ENCODE measurements around the gene OAF.
A peak's percentile ranks its signal among the peaks of the same experiment; 100 is the strongest.

The OAF gene

GRCh38 chr11:120169981-120170698 lies 40.7 kb upstream of the OAF start:
- no peak for TF ChIP-seq EGR1 (IDR thresholded peaks at IDR 0.05)
- TF ChIP-seq ZBTB7A (IDR thresholded peaks at IDR 0.05; ENCODE audit: low read depth): no peak
- TF ChIP-seq FOXM1 (IDR thresholded peaks at IDR 0.05; ENCODE audit: borderline replicate concordance, low read depth): no peak
- no peak for TF ChIP-seq RAD21 (IDR thresholded peaks at IDR 0.05; ENCODE audit: low read depth)
- TF ChIP-seq MAX (IDR thresholded peaks at IDR 0.05): no peak
- no peak for TF ChIP-seq EP300 (IDR thresholded peaks at IDR 0.05; ENCODE audit: borderline replicate concordance)
- no peak for TF ChIP-seq TCF12 (IDR thresholded peaks at IDR 0.05; ENCODE audit: low read depth)
- TF ChIP-seq NFIC (IDR thresholded peaks at IDR 0.05): no peak
- no peak for TF ChIP-seq YY1 (IDR thresholded peaks at IDR 0.05; ENCODE audit: low read depth)
- TF ChIP-seq, protein P1, sequence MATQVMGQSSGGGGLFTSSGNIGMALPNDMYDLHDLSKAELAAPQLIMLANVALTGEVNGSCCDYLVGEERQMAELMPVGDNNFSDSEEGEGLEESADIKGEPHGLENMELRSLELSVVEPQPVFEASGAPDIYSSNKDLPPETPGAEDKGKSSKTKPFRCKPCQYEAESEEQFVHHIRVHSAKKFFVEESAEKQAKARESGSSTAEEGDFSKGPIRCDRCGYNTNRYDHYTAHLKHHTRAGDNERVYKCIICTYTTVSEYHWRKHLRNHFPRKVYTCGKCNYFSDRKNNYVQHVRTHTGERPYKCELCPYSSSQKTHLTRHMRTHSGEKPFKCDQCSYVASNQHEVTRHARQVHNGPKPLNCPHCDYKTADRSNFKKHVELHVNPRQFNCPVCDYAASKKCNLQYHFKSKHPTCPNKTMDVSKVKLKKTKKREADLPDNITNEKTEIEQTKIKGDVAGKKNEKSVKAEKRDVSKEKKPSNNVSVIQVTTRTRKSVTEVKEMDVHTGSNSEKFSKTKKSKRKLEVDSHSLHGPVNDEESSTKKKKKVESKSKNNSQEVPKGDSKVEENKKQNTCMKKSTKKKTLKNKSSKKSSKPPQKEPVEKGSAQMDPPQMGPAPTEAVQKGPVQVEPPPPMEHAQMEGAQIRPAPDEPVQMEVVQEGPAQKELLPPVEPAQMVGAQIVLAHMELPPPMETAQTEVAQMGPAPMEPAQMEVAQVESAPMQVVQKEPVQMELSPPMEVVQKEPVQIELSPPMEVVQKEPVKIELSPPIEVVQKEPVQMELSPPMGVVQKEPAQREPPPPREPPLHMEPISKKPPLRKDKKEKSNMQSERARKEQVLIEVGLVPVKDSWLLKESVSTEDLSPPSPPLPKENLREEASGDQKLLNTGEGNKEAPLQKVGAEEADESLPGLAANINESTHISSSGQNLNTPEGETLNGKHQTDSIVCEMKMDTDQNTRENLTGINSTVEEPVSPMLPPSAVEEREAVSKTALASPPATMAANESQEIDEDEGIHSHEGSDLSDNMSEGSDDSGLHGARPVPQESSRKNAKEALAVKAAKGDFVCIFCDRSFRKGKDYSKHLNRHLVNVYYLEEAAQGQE (IDR thresholded peaks at IDR 0.05; ENCODE audit: low read depth): no peak
- TF ChIP-seq CREB1 (IDR thresholded peaks at IDR 0.05; ENCODE audit: low read depth): no peak
- no peak for TF ChIP-seq CEBPB (IDR thresholded peaks at IDR 0.05)

- TF ChIP-seq NFIC (IDR thresholded peaks at IDR 0.05) (no peak), FOXM1 (IDR thresholded peaks at IDR 0.05; ENCODE audit: borderline replicate concordance, low read depth) (no peak), TCF12 (IDR thresholded peaks at IDR 0.05; ENCODE audit: low read depth) (no peak), ZBTB7A (IDR thresholded peaks at IDR 0.05; ENCODE audit: low read depth) (no peak), YY1 (IDR thresholded peaks at IDR 0.05; ENCODE audit: low read depth) (no peak), TEAD4 (IDR thresholded peaks at IDR 0.05) (no peak), CREB1 (IDR thresholded peaks at IDR 0.05; ENCODE audit: low read depth) (no peak), EGR1 (IDR thresholded peaks at IDR 0.05) (no peak), EP300 (IDR thresholded peaks at IDR 0.05; ENCODE audit: borderline replicate concordance) (no peak), CEBPB (IDR thresholded peaks at IDR 0.05) (no peak), TAF1 (IDR thresholded peaks at IDR 0.05; ENCODE audit: low read depth) (no peak), RAD21 (IDR thresholded peaks at IDR 0.05; ENCODE audit: low read depth) (no peak), MAX (IDR thresholded peaks at IDR 0.05) (no peak)
- TF ChIP-seq, protein P2, sequence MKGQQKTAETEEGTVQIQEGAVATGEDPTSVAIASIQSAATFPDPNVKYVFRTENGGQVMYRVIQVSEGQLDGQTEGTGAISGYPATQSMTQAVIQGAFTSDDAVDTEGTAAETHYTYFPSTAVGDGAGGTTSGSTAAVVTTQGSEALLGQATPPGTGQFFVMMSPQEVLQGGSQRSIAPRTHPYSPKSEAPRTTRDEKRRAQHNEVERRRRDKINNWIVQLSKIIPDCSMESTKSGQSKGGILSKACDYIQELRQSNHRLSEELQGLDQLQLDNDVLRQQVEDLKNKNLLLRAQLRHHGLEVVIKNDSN (IDR thresholded peaks at IDR 0.05): no peak
- TF ChIP-seq, protein P1 (IDR thresholded peaks at IDR 0.05; ENCODE audit: low read depth): no peak
Measured at GRCh38 chr11:120170741-120171261, 40.0 kb upstream of the OAF start.

- peak; percentile 86 for TF ChIP-seq RAD21 (IDR thresholded peaks at IDR 0.05; ENCODE audit: low read depth)
- TF ChIP-seq, protein P1 (IDR thresholded peaks at IDR 0.05; ENCODE audit: low read depth): no peak
Measured at GRCh38 chr11:120172054-120172911, 38.5 kb upstream of the OAF start.

- TF ChIP-seq TAF1 (IDR thresholded peaks at IDR 0.05; ENCODE audit: low read depth) (no peak), CREB1 (IDR thresholded peaks at IDR 0.05; ENCODE audit: low read depth) (no peak), EP300 (IDR thresholded peaks at IDR 0.05; ENCODE audit: borderline replicate concordance) (no peak), RAD21 (IDR thresholded peaks at IDR 0.05; ENCODE audit: low read depth) (no peak), MAX (IDR thresholded peaks at IDR 0.05) (no peak)
Measured at GRCh38 chr11:120173019-120173705, 37.7 kb upstream of the OAF start.
